Mesendoderm (in vitro differentiated cells): ENCODE data around the gene LONP2.

Source experiments
- DNase-seq: peaks from one replicate; pipeline ENCODE4 v3.0.0; 2013
- H2AK5ac ChIP-seq: 2 replicates; pipeline ENCODE4 v1.6.1; 2013; ENCODE audit warnings: low read length, inconsistent platforms
- H2BK120ac ChIP-seq: 2 replicates; pipeline ENCODE4 v1.6.1; 2013; ENCODE audit warnings: low read depth, mild to moderate bottlenecking, low read length, moderate library complexity, mixed read lengths
- H2BK15ac ChIP-seq: replicated peaks from 2 replicates; pipeline ENCODE4 v1.6.1; 2013; ENCODE audit warnings: low read depth, mild to moderate bottlenecking, moderate library complexity
- H2BK5ac ChIP-seq: 2 replicates; pipeline ENCODE4 v1.6.1; 2013; ENCODE audit warnings: low read length, inconsistent platforms
- H3K18ac ChIP-seq: 2 replicates; pipeline ENCODE4 v1.6.1; 2013; ENCODE audit warnings: mild to moderate bottlenecking, low read length, mixed read lengths
- H3K23ac ChIP-seq: one replicate; pipeline ENCODE4 v1.6.1; 2013; ENCODE audit warnings: low read length
- H3K27ac ChIP-seq: 2 replicates; pipeline ENCODE4 v1.5.1; 2013; ENCODE audit warnings: low read depth, mild to moderate bottlenecking, inconsistent platforms, low read length, moderate library complexity
- H3K27me3 ChIP-seq: 2 replicates; pipeline ENCODE4 v1.6.1; 2013; ENCODE audit warnings: low read length, control low read depth, mild to moderate bottlenecking, inconsistent platforms; ENCODE audit not compliant: insufficient read depth, poor library complexity
- H3K36me3 ChIP-seq: 2 replicates; pipeline ENCODE4 v1.6.1; 2013; ENCODE audit warnings: low read length, inconsistent platforms; ENCODE audit not compliant: control insufficient read depth, insufficient read depth
- H3K4ac ChIP-seq: one replicate; pipeline ENCODE4 v1.6.1; 2013; ENCODE audit warnings: low read depth, mild to moderate bottlenecking, low read length, moderate library complexity
- H3K4me1 ChIP-seq: 2 replicates; pipeline ENCODE4 v1.6.1; 2013; ENCODE audit warnings: low read depth, low read length, inconsistent platforms; ENCODE audit not compliant: control insufficient read depth
- H3K4me2 ChIP-seq: 2 replicates; pipeline ENCODE4 v1.6.1; 2013; ENCODE audit warnings: low read length
- H3K4me3 ChIP-seq: 2 replicates; pipeline ENCODE4 v1.5.1; 2013; ENCODE audit warnings: mild to moderate bottlenecking, low read length
- H3K56ac ChIP-seq: one replicate; pipeline ENCODE4 v1.6.1; 2013; ENCODE audit warnings: low read length
- H3K79me1 ChIP-seq: 2 replicates; pipeline ENCODE4 v1.6.1; 2013; ENCODE audit warnings: low read length, inconsistent platforms
- H3K79me2 ChIP-seq: 2 replicates; pipeline ENCODE4 v1.6.1; 2013; ENCODE audit warnings: mild to moderate bottlenecking, low read length; ENCODE audit not compliant: control insufficient read depth, insufficient read depth
- H3K9ac ChIP-seq: 2 replicates; pipeline ENCODE4 v1.6.1; 2013; ENCODE audit warnings: low read length, inconsistent platforms
- H4K5ac ChIP-seq: one replicate; pipeline ENCODE4 v1.6.1; 2013; ENCODE audit warnings: low read length
- H4K8ac ChIP-seq: one replicate; pipeline ENCODE4 v1.6.1; 2013; ENCODE audit warnings: low read depth, mild to moderate bottlenecking, control low read depth, low read length, moderate library complexity
- whole genome bisulfite sequencing: extraction: QIAGEN DNeasy Blood & Tissue Kit; methylation state at CpG from one replicate; pipeline ENCODE4 v1.1.7; 2013; ENCODE audit warnings: low lambda C conversion rate, missing lambda C conversion rate; ENCODE audit not compliant: insufficient coverage; ENCODE audit errors: extremely low coverage; 5-methylcytosine and 5-hydroxymethylcytosine counted together

The LONP2 gene

GRCh38 chr16:48231727-48232492 is 12.2 kb upstream of the LONP2 start:
- Histone ChIP-seq H3K9ac (no peak overlapping the region), H2BK120ac (no peak overlapping the region), H2BK15ac (no peak overlapping the region), H4K8ac (no peak overlapping the region), H3K4me3 (no peak overlapping the region), H3K79me1 (no peaks in the 10 kb centered on the region), H3K4me2 (no peak overlapping the region), H3K4me1 (no peaks in the 10 kb centered on the region), H3K27ac (no peak overlapping the region), H3K18ac (no peak overlapping the region), H3K27me3 (no peaks in the 10 kb centered on the region), H3K56ac (no peak overlapping the region), H4K5ac (no peak overlapping the region), H3K79me2 (no peaks in the 10 kb centered on the region), H3K23ac (no peak overlapping the region), H3K36me3 (no peaks in the 10 kb centered on the region), H2AK5ac (no peak overlapping the region), H2BK5ac (no peak overlapping the region), H3K4ac (no peak overlapping the region)
- peak; percentile 55 for DNase-seq
- 100% methylated on average over 2 of the region's 11 CpGs for WGBS

GRCh38 chr16:48232493-48233040 is 11.5 kb upstream of the LONP2 start:
- WGBS = no CpG with 5 or more reads among the region's 2 CpGs
- no peaks in the 10 kb centered on the region for H3K27me3 ChIP-seq
- no peak overlapping the region for H3K4me2 ChIP-seq
- no peak overlapping the region for H4K8ac ChIP-seq
- H2AK5ac ChIP-seq = no peak overlapping the region
- no peak overlapping the region for H3K56ac ChIP-seq
- H2BK15ac ChIP-seq = no peak overlapping the region
- H3K79me1 ChIP-seq = no peaks in the 10 kb centered on the region
- no peak overlapping the region for H3K4me3 ChIP-seq
- no peak overlapping the region for H3K4ac ChIP-seq
- no peak overlapping the region for H3K23ac ChIP-seq
- no peak for DNase-seq
- no peak overlapping the region for H2BK5ac ChIP-seq
- H2BK120ac ChIP-seq = no peak overlapping the region
- no peaks in the 10 kb centered on the region for H3K4me1 ChIP-seq
- H4K5ac ChIP-seq = no peak overlapping the region
- H3K27ac ChIP-seq = no peak overlapping the region
- no peak overlapping the region for H3K9ac ChIP-seq
- H3K79me2 ChIP-seq = no peaks in the 10 kb centered on the region
- H3K18ac ChIP-seq = no peak overlapping the region
- H3K36me3 ChIP-seq = no peaks in the 10 kb centered on the region

GRCh38 chr16:48234630-48235029 is 9.5 kb upstream of the LONP2 start:
- H2BK15ac ChIP-seq = no peak overlapping the region
- H3K27me3 ChIP-seq = no peaks in the 10 kb centered on the region
- H2AK5ac ChIP-seq = no peak overlapping the region
- H3K18ac ChIP-seq = no peak overlapping the region
- no peak overlapping the region for H4K5ac ChIP-seq
- H3K79me2 ChIP-seq = no peaks in the 10 kb centered on the region
- no peak overlapping the region for H3K23ac ChIP-seq
- H2BK5ac ChIP-seq = no peak overlapping the region
- H3K56ac ChIP-seq = no peak overlapping the region
- no peak for DNase-seq
- no peaks in the 10 kb centered on the region for H3K36me3 ChIP-seq
- H3K4me2 ChIP-seq = no peak overlapping the region
- H3K4ac ChIP-seq = no peak overlapping the region
- no peak overlapping the region for H4K8ac ChIP-seq
- H3K9ac ChIP-seq = no peak overlapping the region
- no peak overlapping the region for H3K4me3 ChIP-seq
- H3K79me1 ChIP-seq = no peaks in the 10 kb centered on the region
- no peak overlapping the region for H2BK120ac ChIP-seq
- no peak overlapping the region for H3K27ac ChIP-seq
- H3K4me1 ChIP-seq = no peaks in the 10 kb centered on the region

GRCh38 chr16:48235058-48235555 is 9.0 kb upstream of the LONP2 start:
- no peak overlapping the region for H4K8ac ChIP-seq
- no peak overlapping the region for H2BK15ac ChIP-seq
- no peak overlapping the region for H2AK5ac ChIP-seq
- DNase-seq = peak; percentile 26
- no peaks in the 10 kb centered on the region for H3K27me3 ChIP-seq
- H2BK5ac ChIP-seq = no peak overlapping the region
- no peak overlapping the region for H3K4ac ChIP-seq
- no peak overlapping the region for H3K27ac ChIP-seq
- H2BK120ac ChIP-seq = no peak overlapping the region
- no peak overlapping the region for H3K4me2 ChIP-seq
- no peak overlapping the region for H3K4me3 ChIP-seq
- H3K56ac ChIP-seq = no peak overlapping the region
- H4K5ac ChIP-seq = no peak overlapping the region
- H3K4me1 ChIP-seq = no peaks in the 10 kb centered on the region
- H3K36me3 ChIP-seq = no peaks in the 10 kb centered on the region
- no peak overlapping the region for H3K9ac ChIP-seq
- WGBS = no CpG with 5 or more reads among the region's 6 CpGs
- H3K79me1 ChIP-seq = no peaks in the 10 kb centered on the region
- H3K23ac ChIP-seq = no peak overlapping the region
- no peaks in the 10 kb centered on the region for H3K79me2 ChIP-seq
- no peak overlapping the region for H3K18ac ChIP-seq

- H4K5ac ChIP-seq = no peak overlapping the region
- WGBS = no CpG with 5 or more reads among the region's 6 CpGs
Measured at GRCh38 chr16:48235556-48236136, 8.5 kb upstream of the LONP2 start.

More at GRCh38 chr16:48235556-48236136, 8.5 kb upstream of the LONP2 start:
- Histone ChIP-seq H3K4me2 (no peak overlapping the region), H2AK5ac (no peak overlapping the region), H3K27ac (no peak overlapping the region), H3K79me1 (no peaks in the 10 kb centered on the region), H3K4me1 (no peaks in the 10 kb centered on the region), H3K4me3 (no peak overlapping the region), H2BK5ac (no peak overlapping the region), H3K56ac (no peak overlapping the region), H3K23ac (no peak overlapping the region), H2BK15ac (no peak overlapping the region), H3K27me3 (no peaks in the 10 kb centered on the region), H3K36me3 (no peaks in the 10 kb centered on the region), H3K79me2 (no peaks in the 10 kb centered on the region), H3K18ac (no peak overlapping the region), H4K8ac (no peak overlapping the region), H3K4ac (no peak overlapping the region), H3K9ac (no peak overlapping the region), H2BK120ac (no peak overlapping the region)
- no peak for DNase-seq
